HG03139 (cell line): Measurements from ENCODE around the gene EMC8.

Source experiments
- ATAC-seq: cut with Tn5 transposase; IDR thresholded peaks from one replicate; pipeline ENCODE4 v1.9.1; 2021; ENCODE audit not compliant: unreplicated experiment

The EMC8 gene

DNA sequence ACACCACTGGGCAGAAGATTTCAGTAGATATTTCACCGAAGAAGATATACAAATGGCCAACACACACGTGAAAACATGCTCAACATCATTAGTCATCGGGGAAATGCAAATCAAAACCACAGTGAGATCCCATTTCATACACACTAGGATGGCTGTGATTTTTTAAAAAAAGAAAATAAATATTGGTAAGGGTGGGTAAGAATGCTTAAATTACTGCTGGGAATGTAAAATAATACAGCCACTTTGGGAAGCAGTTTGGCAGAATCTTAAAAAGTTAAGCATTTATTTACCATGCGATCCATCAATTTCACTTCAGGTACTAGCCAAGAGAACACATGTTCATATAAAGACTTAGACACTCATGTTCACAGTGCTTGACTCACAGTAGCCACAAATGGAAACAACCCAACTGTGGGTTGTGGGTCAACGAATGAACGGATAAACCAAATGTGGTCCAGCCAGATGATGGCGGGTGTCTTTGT lies 42.0 kb downstream of the EMC8 start:
- no peak for ATAC-seq

GRCh38 chr16:85755929-85756768 lies 43.2 kb downstream of the EMC8 start:
- ATAC-seq: no peak

DNA sequence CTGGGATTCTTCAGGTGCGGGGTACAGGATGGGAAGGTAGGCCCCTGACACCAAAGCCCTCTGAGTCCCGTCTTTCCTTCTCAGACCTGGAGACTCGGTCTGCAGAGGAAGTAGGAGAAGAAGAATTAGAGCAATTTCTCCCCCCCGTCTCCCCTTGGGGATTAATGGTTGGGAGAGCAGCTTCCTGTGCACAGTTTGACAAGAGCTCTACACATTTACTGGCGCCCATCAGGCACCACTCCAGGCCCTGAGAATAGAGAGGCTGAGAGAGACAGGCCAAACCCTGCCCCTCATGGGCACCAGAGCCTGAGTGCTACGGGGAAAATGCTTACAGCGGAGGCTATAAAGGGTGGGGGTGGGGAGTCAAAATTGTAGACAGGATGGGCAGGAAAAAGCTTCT lies 44.9 kb downstream of the EMC8 start:
- no peak for ATAC-seq

GRCh38 chr16:85753976-85754375 lies 45.4 kb downstream of the EMC8 start:
- no peak for ATAC-seq

GRCh38 chr16:85753559-85753958 lies 45.8 kb downstream of the EMC8 start:
- no peak for ATAC-seq

DNA sequence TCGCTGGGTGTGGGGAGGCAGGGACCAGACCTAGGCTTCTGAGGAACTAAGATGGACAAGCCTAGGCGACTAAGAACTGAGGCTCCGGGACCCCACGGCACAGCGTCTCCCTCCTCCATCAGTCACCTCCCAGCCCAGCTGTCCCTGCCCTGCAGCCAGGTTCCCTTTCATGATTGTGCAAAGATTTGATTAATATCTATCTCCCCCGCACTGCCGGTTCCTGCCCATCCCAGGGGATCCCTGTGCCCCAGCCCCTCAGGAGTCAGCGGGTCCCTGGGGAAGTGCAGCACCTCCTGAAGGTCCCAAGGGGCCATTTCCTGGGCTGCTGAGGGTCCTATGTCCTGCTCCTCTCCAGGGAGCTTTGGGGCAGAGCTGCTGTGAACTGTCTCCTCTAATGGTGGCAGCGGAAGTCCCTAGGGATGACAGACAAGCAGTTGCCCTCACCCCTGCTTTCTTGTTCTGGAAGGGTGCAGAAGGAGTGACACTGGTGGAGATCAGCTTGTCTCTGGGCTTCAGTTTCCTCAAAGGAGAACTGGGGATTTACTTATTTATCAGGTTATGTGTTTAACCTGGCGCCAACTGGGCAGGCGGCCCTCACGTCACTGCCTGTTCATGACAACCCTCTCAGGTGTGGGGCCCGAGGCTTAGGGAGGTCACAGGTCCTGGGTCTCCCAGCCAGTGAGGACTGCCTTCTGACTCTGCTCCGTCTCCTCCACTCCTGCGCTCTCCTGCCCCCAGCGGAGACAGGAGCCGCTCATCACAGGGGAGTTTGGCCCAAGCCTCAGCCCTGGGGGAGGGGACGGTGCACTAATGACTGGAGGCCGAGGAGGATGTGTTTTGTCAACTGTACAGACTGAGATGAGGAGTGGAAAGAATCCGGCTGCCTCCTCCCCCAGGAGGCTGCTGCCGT lies 46.6 kb downstream of the EMC8 start:
- no peak for ATAC-seq

- ATAC-seq: no peak
These were observed 47.4 kb downstream of the EMC8 start for GRCh38 chr16:85751698-85752501.

DNA sequence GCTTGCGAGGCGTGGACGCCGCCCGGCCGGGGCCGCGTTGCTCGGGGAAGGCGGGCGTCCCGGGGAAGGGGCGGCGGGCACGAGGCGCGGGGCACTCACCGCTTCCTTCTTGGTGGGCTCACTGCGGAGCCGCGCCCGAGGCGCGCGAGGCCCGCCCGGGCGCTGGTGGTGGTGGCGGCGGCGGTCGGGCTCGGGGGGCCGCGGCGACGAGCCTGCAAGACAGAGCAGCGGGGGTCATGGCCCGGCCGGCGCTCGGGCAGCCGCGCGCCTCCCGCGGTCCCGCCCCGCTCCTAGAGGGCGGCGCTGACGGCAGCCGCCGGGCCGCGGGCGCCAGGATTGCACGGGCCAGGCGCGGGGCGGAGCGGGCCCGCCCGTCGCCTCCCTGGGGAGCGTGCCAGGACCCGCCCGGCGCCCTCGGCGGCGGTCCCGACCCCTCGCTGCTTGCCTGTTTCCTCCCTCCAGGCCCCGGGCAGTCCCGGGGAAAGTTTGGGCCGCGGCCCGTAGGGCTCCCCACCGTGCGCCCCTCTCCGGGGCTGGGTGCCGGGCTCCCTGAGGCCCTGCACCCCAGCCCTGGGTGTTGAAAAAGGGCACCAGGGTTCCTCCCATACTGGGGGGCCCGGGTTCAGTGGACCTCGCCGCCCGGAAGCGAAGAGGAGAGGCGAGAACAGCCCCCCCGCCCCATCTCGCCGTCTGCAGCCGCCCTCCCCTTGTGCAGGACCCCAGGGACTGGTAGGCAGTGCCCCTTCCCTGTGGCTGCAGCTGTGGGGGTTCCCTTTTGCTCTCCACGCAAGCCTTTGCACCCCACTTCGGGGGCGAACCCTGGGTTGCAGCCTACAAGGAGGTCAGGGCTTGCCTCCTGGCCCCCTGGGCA lies 48.3 kb downstream of the EMC8 start, which contains the start of gene C16orf74:
Gene C16orf74, minus strand, starts transcription at position 270 of the 871 bp plus-strand sequence. CDS start 15,879 bp downstream, outside the sequence.
- ATAC-seq: no peak

DNA sequence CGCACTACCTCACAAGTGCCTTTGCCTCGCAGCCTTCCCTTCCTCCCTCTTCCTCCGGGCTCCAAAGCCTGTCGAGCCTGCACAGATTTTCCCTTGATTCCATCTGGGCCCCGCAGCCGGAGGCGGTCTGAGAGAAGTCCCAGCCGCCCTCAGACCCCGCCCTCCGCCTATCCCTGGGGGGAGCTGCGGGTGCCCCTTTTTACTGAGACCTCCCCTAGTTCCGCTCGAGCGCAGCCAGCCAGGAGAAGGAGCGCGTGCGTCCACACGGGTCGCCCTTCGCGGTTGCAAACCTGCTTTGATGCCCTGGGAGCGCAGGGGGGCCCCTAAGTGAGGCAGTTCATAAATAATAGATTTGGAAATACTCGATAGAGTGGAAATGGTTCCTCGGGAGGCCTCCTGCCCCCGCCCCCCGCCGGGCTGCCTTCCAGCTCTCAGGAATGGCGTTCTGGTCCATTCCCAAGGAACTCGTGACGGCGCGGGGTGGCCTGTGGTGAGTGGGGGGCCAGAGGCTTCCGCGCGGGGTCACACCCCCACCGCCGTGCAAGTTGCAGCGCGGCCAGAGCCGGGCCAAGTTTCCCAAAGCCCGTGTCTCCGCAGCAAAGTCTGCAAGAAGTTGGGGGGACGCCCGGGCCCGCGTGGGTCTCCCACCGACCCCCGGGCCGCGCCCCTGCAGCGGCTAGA lies 49.1 kb downstream of the EMC8 start:
- no peak for ATAC-seq

GRCh38 chr16:85749771-85750145 lies 49.6 kb downstream of the EMC8 start:
- ATAC-seq: no peak

- ATAC-seq: no peak
These were observed 52.7 kb downstream of the EMC8 start for GRCh38 chr16:85746460-85747215.

DNA sequence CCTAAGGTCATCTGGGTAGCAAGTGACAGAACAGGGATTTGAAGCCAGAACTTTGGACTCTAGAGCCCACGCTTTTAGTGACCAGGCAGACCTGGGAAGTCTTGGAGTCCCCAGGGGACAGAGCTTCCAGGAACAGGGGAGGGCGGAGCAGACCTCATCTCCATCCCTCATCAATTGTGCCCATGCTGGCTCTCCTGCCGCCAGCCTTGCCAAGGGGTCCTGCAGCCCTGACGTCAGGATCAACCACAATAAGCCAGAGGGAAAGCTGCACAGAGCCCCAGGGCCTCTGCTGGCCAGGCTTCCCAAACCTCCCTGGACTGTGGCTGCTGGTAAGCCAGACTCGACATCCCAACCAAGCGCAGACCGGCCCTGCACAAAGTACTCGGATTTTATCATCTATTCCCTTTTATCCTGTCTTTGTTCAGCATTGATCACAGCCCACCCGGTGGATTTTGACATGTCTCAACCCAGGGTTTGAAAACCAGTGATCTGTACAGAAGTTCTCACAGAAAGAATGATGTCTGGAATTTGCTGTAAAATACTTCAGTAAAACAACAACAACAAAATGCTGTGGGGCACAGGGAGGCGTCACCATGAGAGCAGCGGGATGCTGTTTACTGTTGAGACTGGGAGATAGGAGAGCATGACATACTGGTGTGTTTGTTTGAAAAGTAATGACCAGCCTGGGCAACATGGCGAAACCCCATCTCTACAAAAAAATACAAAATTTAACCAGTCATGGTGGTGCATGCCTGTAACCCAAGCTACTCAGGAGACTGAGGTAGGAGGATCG lies 60.2 kb downstream of the EMC8 start:
- no peak for ATAC-seq

- no peak for ATAC-seq
These were observed 62.4 kb downstream of the EMC8 start for GRCh38 chr16:85736921-85737320.

DNA sequence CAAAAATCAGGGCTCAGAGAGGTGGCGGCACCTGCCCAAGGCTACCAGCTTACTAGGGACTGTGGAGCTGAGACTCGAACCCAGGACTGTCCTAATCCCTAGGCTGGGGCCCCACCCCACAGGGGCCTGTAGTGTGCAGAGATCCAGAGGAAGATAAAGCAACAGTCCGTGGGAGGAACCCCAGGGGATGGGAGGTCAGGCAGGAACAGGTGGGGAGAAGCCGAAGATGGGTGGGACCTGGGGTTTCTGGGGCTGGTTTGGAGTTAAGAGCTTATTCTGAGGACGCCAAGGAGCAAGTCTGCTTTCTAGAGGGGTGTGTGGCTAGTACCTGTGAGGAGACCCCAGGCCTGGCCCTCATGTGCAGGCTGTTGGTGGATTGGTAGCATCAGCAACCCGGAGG lies 63.4 kb downstream of the EMC8 start:
- ATAC-seq: no peak

DNA sequence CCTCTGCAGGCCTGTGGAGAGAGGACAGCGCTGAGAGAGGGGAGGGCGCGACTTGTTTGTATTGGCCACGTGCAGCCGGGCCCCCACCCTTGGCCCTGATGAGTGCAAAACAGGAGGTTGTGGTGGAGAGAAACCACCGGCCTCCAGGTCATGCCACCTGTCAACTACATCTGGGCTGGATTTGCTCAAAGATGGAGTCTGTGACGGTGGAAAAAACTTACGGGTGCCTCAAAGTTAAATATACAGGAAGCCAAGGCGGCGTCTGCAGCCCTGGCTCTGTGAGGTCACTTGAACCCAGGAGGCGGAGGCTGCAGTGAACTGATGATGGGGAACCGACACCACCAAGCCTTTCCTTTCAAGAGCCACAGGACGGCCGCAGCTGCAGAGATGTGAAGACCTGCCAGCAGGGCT lies 64.1 kb downstream of the EMC8 start:
- peak; percentile 66 for ATAC-seq

DNA sequence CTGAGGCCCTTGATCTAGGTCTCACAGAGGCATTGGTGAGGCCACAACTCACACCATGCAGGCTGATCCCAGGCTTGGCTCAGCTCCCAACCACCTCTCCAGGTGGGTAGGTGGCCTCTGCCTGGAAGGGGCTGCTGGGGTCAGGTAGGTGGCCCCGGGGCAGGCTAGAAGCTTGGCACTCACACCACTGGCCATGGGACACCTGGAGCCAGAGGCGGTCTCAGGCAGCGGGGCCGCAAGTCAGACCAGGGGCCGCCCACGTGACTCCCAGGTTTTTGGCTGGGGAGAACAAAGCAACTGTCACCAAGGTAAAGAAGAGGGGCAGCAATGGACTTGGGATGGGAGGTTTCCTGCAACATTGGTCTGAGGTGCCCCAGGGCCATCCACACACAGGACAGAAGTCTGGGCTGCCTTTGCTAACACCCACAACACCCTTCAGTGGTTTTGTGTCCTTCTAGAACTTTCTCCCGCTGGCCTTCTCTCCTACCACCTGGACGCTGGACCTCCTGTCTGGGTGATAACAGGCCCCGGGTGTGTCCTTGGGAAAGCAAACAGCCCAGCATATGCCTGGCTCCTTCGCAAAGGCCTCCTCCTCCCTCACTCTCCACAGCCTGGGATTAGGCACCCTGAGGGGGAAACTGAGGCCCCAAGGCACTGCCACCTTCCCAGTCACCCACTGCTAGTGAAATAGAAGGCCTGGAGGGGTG lies 64.9 kb downstream of the EMC8 start:
- no peak for ATAC-seq

DNA sequence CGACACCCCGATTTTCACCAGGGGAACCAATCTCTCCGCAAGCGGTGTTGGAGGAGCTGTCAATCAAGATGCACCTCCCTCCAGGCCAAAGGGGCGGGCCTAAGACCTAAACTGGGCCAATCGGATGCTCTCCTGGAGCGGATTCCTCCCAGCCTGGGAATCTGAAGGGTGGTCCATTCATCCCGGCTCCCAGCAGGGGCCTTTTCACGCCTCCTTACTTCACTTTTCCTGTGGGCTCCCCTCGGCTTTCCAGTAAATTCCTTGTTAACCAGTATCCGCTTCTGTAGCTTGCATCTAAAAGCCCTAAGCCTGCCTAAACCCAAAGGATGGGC lies 65.5 kb downstream of the EMC8 start:
- no peak for ATAC-seq
